Coronary artery (tissue), 2 donors: ENCODE results near the gene PBXIP1.
"Not testable (repeated sequence)": the region's sequence is repeated elsewhere in the genome, so short reads cannot be mapped to it uniquely, and the experiment has no call there.

ENCODE experiments used
- DNase-seq: peaks from one replicate; pipeline ENCODE4 v3.0.0-alpha.2; 2017; ENCODE audit warnings: low spot score
- H3K27ac ChIP-seq, 2 donors: fragments of 200-600 bp; sonication (generic); one replicate each; pipeline ENCODE4 v1.5.1; 2016 to 2019
- H3K4me3 ChIP-seq: fragments of 200-600 bp; sonication (generic); 2 replicates; pipeline ENCODE4 v1.5.1; 2016; ENCODE audit warnings: mild to moderate bottlenecking, moderate library complexity
- TF ChIP-seq, protein P1 (sequence below): fragments of 200-600 bp; sonication (generic); IDR thresholded peaks from one replicate; pipeline ENCODE4 v1.5.1; 2019; ENCODE audit warnings: antibody characterized with exemption

Gene PBXIP1

DNA sequence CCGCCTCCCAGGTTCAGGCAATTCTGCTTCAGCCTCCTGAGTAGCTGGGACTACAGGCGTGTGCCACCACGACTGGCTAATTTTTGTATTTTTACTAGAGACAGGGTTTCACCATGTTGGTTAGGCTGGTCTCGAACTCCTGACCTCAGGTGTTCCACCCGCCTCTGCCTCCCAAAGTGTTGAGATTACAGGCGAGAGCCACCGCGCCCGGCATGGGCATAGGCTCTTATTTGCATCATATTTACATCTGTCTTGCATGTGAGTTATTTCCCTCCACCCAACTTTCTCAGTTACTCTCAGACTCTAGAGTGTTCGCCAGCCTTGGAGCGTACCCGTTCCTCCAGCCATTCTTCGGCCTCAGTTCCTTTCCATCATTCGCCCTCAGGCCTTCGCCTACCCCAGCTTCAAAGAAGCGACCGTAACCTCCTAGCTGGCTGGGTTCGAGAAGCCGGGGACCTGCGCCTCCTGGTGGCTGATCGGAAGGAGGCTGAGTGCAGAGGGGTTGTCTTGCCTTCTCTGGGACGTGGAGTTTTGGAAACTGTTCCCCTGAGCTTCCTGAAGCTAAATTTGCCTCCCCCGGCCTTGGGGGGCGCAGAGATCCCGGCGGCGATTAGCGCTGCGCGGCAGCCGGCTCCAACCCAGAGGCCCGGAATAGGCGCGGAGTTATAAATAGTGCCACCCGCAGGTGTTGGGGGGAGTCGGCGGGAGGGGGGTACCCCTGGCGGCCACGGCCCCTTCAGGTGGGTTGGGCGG is 43.1 kb upstream of the PBXIP1 start:
- H3K27ac ChIP-seq, result peak overlapping the region; percentile 93 to 98
- peak overlapping the region; percentile 94 for H3K4me3 ChIP-seq
- TF ChIP-seq, protein P1, sequence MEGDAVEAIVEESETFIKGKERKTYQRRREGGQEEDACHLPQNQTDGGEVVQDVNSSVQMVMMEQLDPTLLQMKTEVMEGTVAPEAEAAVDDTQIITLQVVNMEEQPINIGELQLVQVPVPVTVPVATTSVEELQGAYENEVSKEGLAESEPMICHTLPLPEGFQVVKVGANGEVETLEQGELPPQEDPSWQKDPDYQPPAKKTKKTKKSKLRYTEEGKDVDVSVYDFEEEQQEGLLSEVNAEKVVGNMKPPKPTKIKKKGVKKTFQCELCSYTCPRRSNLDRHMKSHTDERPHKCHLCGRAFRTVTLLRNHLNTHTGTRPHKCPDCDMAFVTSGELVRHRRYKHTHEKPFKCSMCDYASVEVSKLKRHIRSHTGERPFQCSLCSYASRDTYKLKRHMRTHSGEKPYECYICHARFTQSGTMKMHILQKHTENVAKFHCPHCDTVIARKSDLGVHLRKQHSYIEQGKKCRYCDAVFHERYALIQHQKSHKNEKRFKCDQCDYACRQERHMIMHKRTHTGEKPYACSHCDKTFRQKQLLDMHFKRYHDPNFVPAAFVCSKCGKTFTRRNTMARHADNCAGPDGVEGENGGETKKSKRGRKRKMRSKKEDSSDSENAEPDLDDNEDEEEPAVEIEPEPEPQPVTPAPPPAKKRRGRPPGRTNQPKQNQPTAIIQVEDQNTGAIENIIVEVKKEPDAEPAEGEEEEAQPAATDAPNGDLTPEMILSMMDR, result peak; percentile 50
- DNase-seq, result peak; percentile 81

DNA sequence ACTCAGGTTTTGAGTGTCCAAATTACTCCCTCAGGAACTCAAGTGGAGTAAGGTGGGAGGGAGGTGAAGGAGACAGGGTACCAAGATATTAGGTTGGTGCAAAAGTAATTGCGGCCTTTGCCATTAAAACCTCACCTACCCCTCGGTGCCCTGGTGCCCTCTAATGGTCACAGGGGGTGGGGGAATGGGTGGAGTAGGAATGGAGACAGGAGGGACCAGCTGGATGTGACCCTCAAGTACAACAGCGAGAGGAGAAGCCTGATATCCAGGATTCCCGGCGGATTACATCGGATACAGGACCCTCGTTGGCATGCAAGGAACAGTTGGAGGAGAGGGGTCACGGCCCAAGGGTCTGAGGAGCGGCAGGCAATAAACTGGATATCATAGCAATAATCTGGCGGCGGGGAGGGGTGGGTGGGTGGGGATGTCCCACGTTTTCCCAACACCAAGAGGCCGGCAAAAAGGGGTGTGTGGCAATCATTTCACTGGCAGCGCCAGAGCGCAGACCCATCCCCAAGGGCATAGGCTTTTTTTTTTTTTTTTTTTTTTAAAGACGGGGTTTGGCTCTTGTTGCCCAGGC is 42.4 kb upstream of the PBXIP1 start:
- Histone ChIP-seq H3K4me3 (no peak overlapping the region), H3K27ac (no peak overlapping the region)
- TF ChIP-seq, protein P1, result no peak
- no peak for DNase-seq

GRCh38 chr1:154996966-154997701 is 41.2 kb upstream of the PBXIP1 start:
- Histone ChIP-seq H3K27ac (no peak overlapping the region), H3K4me3 (no peak overlapping the region)
- DNase-seq, result no peak
- TF ChIP-seq, protein P1, result no peak

- peak; percentile 72 for DNase-seq
- H3K4me3 ChIP-seq, H3K27ac ChIP-seq: not testable (repeated sequence)
Measured at GRCh38 chr1:154995301-154995983, 39.5 kb upstream of the PBXIP1 start.

- TF ChIP-seq, protein P1, result no peak
- Histone ChIP-seq H3K27ac (no peak overlapping the region), H3K4me3 (no peak overlapping the region)
- DNase-seq, result no peak
Measured at GRCh38 chr1:154994591-154994990, 38.7 kb upstream of the PBXIP1 start.

DNA sequence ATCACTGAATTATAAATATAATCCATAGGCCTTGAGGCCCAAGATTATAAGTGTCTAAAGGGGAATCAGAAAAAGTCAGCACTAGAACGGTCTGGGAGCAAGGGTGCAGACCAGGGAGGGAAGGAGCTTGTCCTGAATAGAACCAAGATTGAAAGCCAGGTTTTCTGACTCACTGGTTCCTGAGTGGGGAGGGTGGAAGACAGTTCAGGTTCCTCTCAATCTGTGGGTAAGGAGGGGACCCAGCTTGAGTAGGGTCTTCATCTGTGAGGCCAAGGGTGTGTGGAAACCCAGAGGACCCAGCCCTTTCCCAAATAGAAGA is 38.3 kb upstream of the PBXIP1 start:
- no peak for DNase-seq
- Histone ChIP-seq H3K4me3 (no peak overlapping the region), H3K27ac (no peak overlapping the region)
- TF ChIP-seq, protein P1, result no peak

DNA sequence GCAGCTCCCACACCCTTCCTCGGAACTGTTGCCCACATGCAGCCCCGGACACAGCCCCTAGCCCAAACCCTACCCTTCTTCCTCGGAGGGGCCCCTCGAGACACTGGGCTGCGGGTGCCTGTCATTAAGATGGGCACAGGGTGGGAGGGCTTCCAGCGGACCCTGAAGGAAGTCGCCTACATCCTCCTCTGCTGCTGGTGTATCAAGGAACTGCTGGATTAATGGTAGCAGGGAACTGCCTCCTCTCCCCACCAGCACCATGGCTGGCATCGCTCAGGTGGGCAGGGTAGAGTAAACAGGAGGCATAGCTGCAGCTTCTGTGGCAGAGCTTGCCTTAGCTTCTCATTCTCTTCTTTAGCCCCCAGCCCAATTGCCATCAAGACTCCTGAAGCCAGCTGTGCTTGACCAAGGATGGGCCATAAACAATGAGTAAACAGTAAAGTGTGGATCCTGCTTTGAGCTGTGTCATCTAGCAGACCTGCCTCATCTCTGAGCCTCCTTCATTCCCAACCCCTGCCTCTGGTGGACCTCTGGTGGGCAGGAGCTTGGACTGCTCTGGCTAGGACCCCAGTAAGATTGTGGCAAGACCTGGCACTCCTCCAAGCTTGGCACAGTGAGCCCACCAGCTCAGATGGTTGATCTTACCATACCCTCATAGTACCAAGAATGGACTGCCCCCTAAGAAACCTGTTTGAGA is 37.8 kb upstream of the PBXIP1 start, which contains the start of gene LENEP:
TSS of gene LENEP (plus strand) at position 15 of the 697 bp plus-strand sequence. CDS start at position 37, 22 bp downstream.
- Histone ChIP-seq H3K4me3 (no peak within 1 kb of the TSS), H3K27ac (no peak within 1 kb of the TSS)
- TF ChIP-seq, protein P1, result no peak
- DNase-seq, result no peak
